WTC11 (cell line): ENCODE data around the gene THAP9. TPM values are rescaled to one million over a fixed set of nuclear protein-coding genes. Genes with fewer than 3 reads are reported as not detected.

Experiments
- ATAC-seq: fragments of 200-7000 bp; cut with Tn5 transposase; 2 replicates; pipeline ENCODE4 v1.10.0; 2021; ENCODE audit warnings: mild to moderate bottlenecking, moderate library complexity
- CTCF ChIA-PET: fragments of 300-600 bp; sonication (Branson Sonifier 250); formaldehyde crosslinking; loops from one replicate; lab custom pipeline; 2021; ENCODE audit warnings: antibody characterized with exemption; lab: Charles Lee
- POLR2A ChIA-PET: fragments of 350-600 bp; sonication (Branson Sonifier 250); formaldehyde crosslinking; loops from one replicate; lab custom pipeline; 2021; ENCODE audit warnings: antibody characterized with exemption; lab: Charles Lee
- DNase-seq: peaks from one replicate; pipeline ENCODE4 v3.0.0; 2021; ENCODE audit warnings: low spot score
- H3K27ac Mint-ChIP-seq: 2 replicates; pipeline ENCODE4 v1.8.0; 2021; ENCODE audit warnings: mixed read lengths
- H3K27me3 Mint-ChIP-seq: 2 replicates; pipeline ENCODE4 v1.8.0; 2021; ENCODE audit warnings: low read depth, mild to moderate bottlenecking, moderate library complexity, mixed read lengths
- H3K36me3 Mint-ChIP-seq: 2 replicates; pipeline ENCODE4 v1.8.0; 2021; ENCODE audit warnings: mixed read lengths
- H3K4me1 Mint-ChIP-seq: 2 replicates; pipeline ENCODE4 v1.8.0; 2022; ENCODE audit warnings: mixed read lengths
- H3K4me3 Mint-ChIP-seq: 2 replicates; pipeline ENCODE4 v1.8.0; 2021; ENCODE audit warnings: mild to moderate bottlenecking, moderate library complexity, mixed read lengths
- H3K9me3 Mint-ChIP-seq: 2 replicates; pipeline ENCODE4 v1.8.0; 2021; ENCODE audit warnings: mixed read lengths
- ARID4B ChIP-seq: sonication (generic); formaldehyde crosslinking; IDR thresholded peaks from 2 replicates; pipeline ENCODE4 v1.8.0; 2023; ENCODE audit warnings: missing genetic modification reagents, mild to moderate bottlenecking, borderline replicate concordance
- CREM ChIP-seq: sonication (generic); formaldehyde crosslinking; IDR thresholded peaks from 2 replicates; pipeline ENCODE4 v1.8.1; 2022; ENCODE audit warnings: mild to moderate bottlenecking, missing genetic modification reagents, moderate library complexity
- E2F1 ChIP-seq: sonication (generic); formaldehyde crosslinking; IDR thresholded peaks from 2 replicates; pipeline ENCODE4 v1.8.0; 2022; ENCODE audit warnings: mild to moderate bottlenecking, missing genetic modification reagents
- E2F4 ChIP-seq: sonication (generic); formaldehyde crosslinking; IDR thresholded peaks from 2 replicates; pipeline ENCODE4 v1.8.1; 2022; ENCODE audit warnings: low read depth, mild to moderate bottlenecking, moderate library complexity, missing genetic modification reagents, borderline replicate concordance
- FOXJ3 ChIP-seq: sonication (generic); formaldehyde crosslinking; IDR thresholded peaks from 2 replicates; pipeline ENCODE4 v1.9.0; 2021; ENCODE audit warnings: missing genetic modification reagents, mild to moderate bottlenecking, borderline replicate concordance
- GRHL2 ChIP-seq: fragments of 250-450 bp; sonication (Bioruptor Pico); IDR thresholded peaks from 2 replicates; pipeline ENCODE4 v1.8.0; 2022; ENCODE audit warnings: mild to moderate bottlenecking, moderate library complexity; ENCODE audit not compliant: insufficient replicate concordance, severe bottlenecking
- HMGA2 ChIP-seq: fragments of 250-450 bp; sonication (Bioruptor Pico); IDR thresholded peaks from 2 replicates; pipeline ENCODE4 v1.4.0; 2021; ENCODE audit warnings: mild to moderate bottlenecking, moderate library complexity
- NFATC4 ChIP-seq: fragments of 250-450 bp; sonication (Bioruptor Pico); IDR thresholded peaks from 2 replicates; pipeline ENCODE4 v1.9.0; 2021; ENCODE audit warnings: mild to moderate bottlenecking
- RELA ChIP-seq: sonication (generic); formaldehyde crosslinking; IDR thresholded peaks from 2 replicates; pipeline ENCODE4 v1.8.1; 2022; ENCODE audit warnings: missing genetic modification reagents, mild to moderate bottlenecking, borderline replicate concordance
- SOX15 ChIP-seq: fragments of 250-450 bp; sonication (Bioruptor Pico); IDR thresholded peaks from 2 replicates; pipeline ENCODE4 v1.9.0; 2021; ENCODE audit warnings: mild to moderate bottlenecking
- TCF7 ChIP-seq: sonication (generic); formaldehyde crosslinking; IDR thresholded peaks from 2 replicates; pipeline ENCODE4 v1.8.0; 2022; ENCODE audit warnings: mild to moderate bottlenecking, low read depth, missing genetic modification reagents, moderate library complexity
- TEAD1 ChIP-seq: sonication (generic); formaldehyde crosslinking; IDR thresholded peaks from 2 replicates; pipeline ENCODE4 v1.8.0; 2022; ENCODE audit warnings: mild to moderate bottlenecking, missing genetic modification reagents
- ZNF121 ChIP-seq: sonication (generic); formaldehyde crosslinking; IDR thresholded peaks from 2 replicates; pipeline ENCODE4 v1.8.0; 2023; ENCODE audit warnings: missing genetic modification reagents
- ZNF138 ChIP-seq: sonication (generic); formaldehyde crosslinking; conservative IDR thresholded peaks from 2 replicates; pipeline ENCODE4 v1.8.1; 2022; ENCODE audit warnings: mild to moderate bottlenecking, moderate library complexity, missing genetic modification reagents
- ZNF512 ChIP-seq: sonication (generic); formaldehyde crosslinking; IDR thresholded peaks from 2 replicates; pipeline ENCODE4 v1.8.1; 2022; ENCODE audit warnings: missing genetic modification reagents, borderline replicate concordance
- ZNF532 ChIP-seq: fragments of 250-450 bp; sonication (Bioruptor Pico); IDR thresholded peaks from 2 replicates; pipeline ENCODE4 v1.9.0; 2021; ENCODE audit warnings: mild to moderate bottlenecking, borderline replicate concordance
- ZSCAN18 ChIP-seq: fragments of 250-450 bp; sonication (Bioruptor Pico); IDR thresholded peaks from 2 replicates; pipeline ENCODE4 v2.1.2; 2022; ENCODE audit warnings: mild to moderate bottlenecking, moderate library complexity
- total RNA-seq: library from RNA; stranded (reverse); gene quantifications from 3 replicates; pipeline ENCODE4 v1.2.3, GENCODE V29; 2021
- TF ChIP-seq, protein P1 (sequence below): fragments of 250-450 bp; sonication (Bioruptor Pico); IDR thresholded peaks from 2 replicates; pipeline ENCODE4 v1.9.0; 2021; ENCODE audit warnings: mild to moderate bottlenecking
- TF ChIP-seq, protein P2 (sequence below): fragments of 250-450 bp; sonication (Bioruptor Pico); IDR thresholded peaks from 2 replicates; pipeline ENCODE4 v1.9.0; 2021; ENCODE audit warnings: moderate library complexity, mild to moderate bottlenecking, inconsistent platforms, borderline replicate concordance

THAP9 gene
- total RNA-seq, 1 experiment from 2014 or later: 17.7 TPM

DNA sequence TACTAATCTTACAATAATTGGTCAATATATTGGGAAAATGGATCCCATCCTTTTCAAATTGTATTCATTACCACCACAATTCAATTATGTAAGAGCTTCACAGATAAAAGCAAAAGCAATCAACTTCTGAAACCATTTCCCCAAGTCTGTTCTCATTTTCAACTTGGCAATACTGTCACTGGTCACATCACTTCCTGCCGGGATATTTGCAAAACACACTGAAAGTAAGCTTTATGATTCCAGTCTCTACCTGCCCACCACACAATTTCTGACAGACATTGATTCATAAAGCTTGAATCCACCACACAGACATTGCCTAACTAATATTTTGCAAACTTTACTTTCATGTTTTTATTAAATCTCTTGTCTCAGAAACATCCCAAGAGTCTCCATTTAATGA is 56.5 kb downstream of the THAP9 start:
- Mint-ChIP-seq H3K27me3 (no peaks in the 10 kb centered on the region), H3K9me3 (no peaks in the 10 kb centered on the region), H3K4me3 (no peak overlapping the region), H3K27ac (no peak overlapping the region), H3K4me1 (no peaks in the 10 kb centered on the region), H3K36me3 (no peaks in the 10 kb centered on the region)
- no peak for DNase-seq
- no peak for ATAC-seq
- TF ChIP-seq TCF7 (CRISPR knock-in tag): no peak
- no peak for TF ChIP-seq GRHL2 (CRISPR knock-in tag)
- no peak for TF ChIP-seq ZNF121 (CRISPR knock-in tag)
- no peak for TF ChIP-seq NFATC4 (CRISPR knock-in tag)
- no peak for TF ChIP-seq ARID4B (CRISPR knock-in tag)
- no peak for TF ChIP-seq SOX15 (CRISPR knock-in tag)
- no peak for TF ChIP-seq ZNF532 (CRISPR knock-in tag)
- TF ChIP-seq, protein P1, sequence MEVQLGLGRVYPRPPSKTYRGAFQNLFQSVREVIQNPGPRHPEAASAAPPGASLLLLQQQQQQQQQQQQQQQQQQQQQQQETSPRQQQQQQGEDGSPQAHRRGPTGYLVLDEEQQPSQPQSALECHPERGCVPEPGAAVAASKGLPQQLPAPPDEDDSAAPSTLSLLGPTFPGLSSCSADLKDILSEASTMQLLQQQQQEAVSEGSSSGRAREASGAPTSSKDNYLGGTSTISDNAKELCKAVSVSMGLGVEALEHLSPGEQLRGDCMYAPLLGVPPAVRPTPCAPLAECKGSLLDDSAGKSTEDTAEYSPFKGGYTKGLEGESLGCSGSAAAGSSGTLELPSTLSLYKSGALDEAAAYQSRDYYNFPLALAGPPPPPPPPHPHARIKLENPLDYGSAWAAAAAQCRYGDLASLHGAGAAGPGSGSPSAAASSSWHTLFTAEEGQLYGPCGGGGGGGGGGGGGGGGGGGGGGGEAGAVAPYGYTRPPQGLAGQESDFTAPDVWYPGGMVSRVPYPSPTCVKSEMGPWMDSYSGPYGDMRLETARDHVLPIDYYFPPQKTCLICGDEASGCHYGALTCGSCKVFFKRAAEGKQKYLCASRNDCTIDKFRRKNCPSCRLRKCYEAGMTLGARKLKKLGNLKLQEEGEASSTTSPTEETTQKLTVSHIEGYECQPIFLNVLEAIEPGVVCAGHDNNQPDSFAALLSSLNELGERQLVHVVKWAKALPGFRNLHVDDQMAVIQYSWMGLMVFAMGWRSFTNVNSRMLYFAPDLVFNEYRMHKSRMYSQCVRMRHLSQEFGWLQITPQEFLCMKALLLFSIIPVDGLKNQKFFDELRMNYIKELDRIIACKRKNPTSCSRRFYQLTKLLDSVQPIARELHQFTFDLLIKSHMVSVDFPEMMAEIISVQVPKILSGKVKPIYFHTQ (CRISPR knock-in tag): no peak
- TF ChIP-seq E2F4: no peak
- no peak for TF ChIP-seq ZNF512 (CRISPR knock-in tag)
- no peak for TF ChIP-seq RELA (CRISPR knock-in tag)
- no peak for TF ChIP-seq E2F1 (CRISPR knock-in tag)
- TF ChIP-seq CREM (CRISPR knock-in tag): no peak
- TF ChIP-seq, protein P2, sequence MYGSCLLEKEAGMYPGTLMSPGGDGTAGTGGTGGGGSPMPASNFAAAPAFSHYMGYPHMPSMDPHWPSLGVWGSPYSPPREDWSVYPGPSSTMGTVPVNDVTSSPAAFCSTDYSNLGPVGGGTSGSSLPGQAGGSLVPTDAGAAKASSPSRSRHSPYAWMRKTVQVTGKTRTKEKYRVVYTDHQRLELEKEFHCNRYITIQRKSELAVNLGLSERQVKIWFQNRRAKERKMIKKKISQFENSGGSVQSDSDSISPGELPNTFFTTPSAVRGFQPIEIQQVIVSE: no peak
- TF ChIP-seq ZSCAN18 (CRISPR knock-in tag): no peak
- no peak for TF ChIP-seq ZNF138 (CRISPR knock-in tag)
- TF ChIP-seq FOXJ3 (CRISPR knock-in tag): no peak
- no peak for TF ChIP-seq TEAD1 (CRISPR knock-in tag)
- no peak for TF ChIP-seq HMGA2 (CRISPR knock-in tag)
- POLR2A ChIA-PET: no interaction called here
- CTCF ChIA-PET: no interaction called here
